Calu3 (cell line): ENCODE data around the gene SLC26A11. TPM values are rescaled to one million over a fixed set of nuclear protein-coding genes. Genes with fewer than 3 reads are reported as not detected.

Experiments used
- BruUV-seq: library from RNA; stranded (reverse); fragments of 400-500 nt; replicated peaks from 2 replicates; lab custom pipeline; 2021; lab: Mats Ljungman, UMichigan
- CTCF ChIA-PET: fragments of 300-600 bp; sonication (Branson Sonifier 250); formaldehyde crosslinking; loops from one replicate; lab custom pipeline; 2022; ENCODE audit warnings: antibody characterized with exemption; lab: Charles Lee
- DNase-seq: peaks from one replicate; pipeline ENCODE4 v3.0.0; 2022
- H3K27ac Mint-ChIP-seq: one replicate; pipeline ENCODE4 v1.8.0; 2022; ENCODE audit warnings: mixed read lengths; ENCODE audit not compliant: unreplicated experiment
- H3K27me3 Mint-ChIP-seq: one replicate; pipeline ENCODE4 v1.8.0; 2022; ENCODE audit warnings: mixed read lengths; ENCODE audit not compliant: unreplicated experiment
- H3K36me3 Mint-ChIP-seq: one replicate; pipeline ENCODE4 v1.8.0; 2022; ENCODE audit warnings: mild to moderate bottlenecking, moderate library complexity, mixed read lengths; ENCODE audit not compliant: insufficient read depth, unreplicated experiment
- H3K4me1 Mint-ChIP-seq: one replicate; pipeline ENCODE4 v1.8.0; 2022; ENCODE audit warnings: mild to moderate bottlenecking, low read depth, mixed read lengths; ENCODE audit not compliant: unreplicated experiment
- H3K4me3 Mint-ChIP-seq: one replicate; pipeline ENCODE4 v1.8.0; 2022; ENCODE audit warnings: mild to moderate bottlenecking, low read depth, moderate library complexity, mixed read lengths; ENCODE audit not compliant: unreplicated experiment
- H3K9me3 Mint-ChIP-seq: one replicate; pipeline ENCODE4 v1.8.0; 2022; ENCODE audit warnings: low read depth, mixed read lengths; ENCODE audit not compliant: unreplicated experiment
- intact Hi-C: fragments of 100-400 bp; cut with micrococcal nuclease; formaldehyde crosslinking; loops from one replicate; pipeline ENCODE4 v1.10.0; 2022; ENCODE audit not compliant: unreplicated experiment
- total RNA-seq: library from RNA; stranded (reverse); gene quantifications from 2 replicates; pipeline ENCODE4 v1.2.3, GENCODE V29; 2022
- TF ChIP-seq, protein P1 (sequence below): fragments of 200-600 bp; IDR thresholded peaks from one replicate; pipeline ENCODE4 v1.8.0; 2022; ENCODE audit warnings: antibody characterized with exemption; ENCODE audit not compliant: unreplicated experiment

The SLC26A11 gene
- total RNA-seq, 1 experiment from 2014 or later, result 7.2 TPM

DNA sequence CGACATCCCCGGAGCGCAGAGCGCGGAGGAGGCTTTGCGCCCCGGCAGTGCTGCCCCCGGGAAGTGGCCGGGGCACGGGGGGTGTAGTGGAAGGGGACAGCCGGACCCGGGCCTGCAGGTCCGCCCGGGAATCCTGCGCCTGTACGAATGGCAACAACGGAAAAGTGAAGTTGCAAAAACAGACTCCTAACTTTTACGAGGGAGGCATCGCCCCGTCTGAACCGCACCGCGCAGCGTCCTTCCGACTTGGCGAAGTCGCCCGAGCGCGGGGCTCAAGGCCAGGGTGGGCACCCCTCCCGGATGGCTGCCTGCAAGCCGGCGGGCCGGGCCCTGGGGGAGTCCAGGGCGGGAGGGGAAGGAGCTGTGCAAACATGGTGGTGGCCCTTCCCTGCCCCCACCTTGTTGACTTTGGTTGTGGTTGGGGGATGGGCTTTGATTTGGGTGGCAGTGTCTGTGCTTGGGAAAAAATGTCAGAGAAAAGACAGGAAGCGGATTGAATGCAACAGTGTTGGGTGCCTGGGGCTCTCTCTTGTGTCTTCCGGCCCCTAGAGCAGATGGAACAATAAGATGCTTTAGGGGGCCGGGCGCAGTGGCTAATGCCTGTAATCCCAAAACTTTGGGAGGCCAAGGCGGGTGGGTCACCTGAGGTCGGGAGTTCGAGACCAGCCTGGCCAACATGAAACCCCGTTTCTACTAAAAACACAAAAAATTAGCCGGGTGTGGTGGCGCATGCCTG is 41.1 kb downstream of the SLC26A11 start:
- peak; percentile 69 for DNase-seq
- H3K27me3 Mint-ChIP-seq, result no peaks in the 10 kb centered on the region
- no peaks in the 10 kb centered on the region for H3K9me3 Mint-ChIP-seq
- H3K4me3 Mint-ChIP-seq, result peak overlapping the region; percentile 67
- no TSS peak for BruUV-seq
- intact Hi-C loops, result no loop called here
- CTCF ChIA-PET, result interaction anchor here (0.5 kb wide), 1 partner anchor 544 kb away, joined by 3 read pairs; no protein-coding TSS in a partner anchor
- H3K27ac Mint-ChIP-seq, result peak overlapping the region; percentile 62
- peaks cover 53% of the 10 kb centered on the region for H3K36me3 Mint-ChIP-seq
- TF ChIP-seq, protein P1, sequence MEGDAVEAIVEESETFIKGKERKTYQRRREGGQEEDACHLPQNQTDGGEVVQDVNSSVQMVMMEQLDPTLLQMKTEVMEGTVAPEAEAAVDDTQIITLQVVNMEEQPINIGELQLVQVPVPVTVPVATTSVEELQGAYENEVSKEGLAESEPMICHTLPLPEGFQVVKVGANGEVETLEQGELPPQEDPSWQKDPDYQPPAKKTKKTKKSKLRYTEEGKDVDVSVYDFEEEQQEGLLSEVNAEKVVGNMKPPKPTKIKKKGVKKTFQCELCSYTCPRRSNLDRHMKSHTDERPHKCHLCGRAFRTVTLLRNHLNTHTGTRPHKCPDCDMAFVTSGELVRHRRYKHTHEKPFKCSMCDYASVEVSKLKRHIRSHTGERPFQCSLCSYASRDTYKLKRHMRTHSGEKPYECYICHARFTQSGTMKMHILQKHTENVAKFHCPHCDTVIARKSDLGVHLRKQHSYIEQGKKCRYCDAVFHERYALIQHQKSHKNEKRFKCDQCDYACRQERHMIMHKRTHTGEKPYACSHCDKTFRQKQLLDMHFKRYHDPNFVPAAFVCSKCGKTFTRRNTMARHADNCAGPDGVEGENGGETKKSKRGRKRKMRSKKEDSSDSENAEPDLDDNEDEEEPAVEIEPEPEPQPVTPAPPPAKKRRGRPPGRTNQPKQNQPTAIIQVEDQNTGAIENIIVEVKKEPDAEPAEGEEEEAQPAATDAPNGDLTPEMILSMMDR, result no peak
- peaks cover 30% of the 10 kb centered on the region for H3K4me1 Mint-ChIP-seq

DNA sequence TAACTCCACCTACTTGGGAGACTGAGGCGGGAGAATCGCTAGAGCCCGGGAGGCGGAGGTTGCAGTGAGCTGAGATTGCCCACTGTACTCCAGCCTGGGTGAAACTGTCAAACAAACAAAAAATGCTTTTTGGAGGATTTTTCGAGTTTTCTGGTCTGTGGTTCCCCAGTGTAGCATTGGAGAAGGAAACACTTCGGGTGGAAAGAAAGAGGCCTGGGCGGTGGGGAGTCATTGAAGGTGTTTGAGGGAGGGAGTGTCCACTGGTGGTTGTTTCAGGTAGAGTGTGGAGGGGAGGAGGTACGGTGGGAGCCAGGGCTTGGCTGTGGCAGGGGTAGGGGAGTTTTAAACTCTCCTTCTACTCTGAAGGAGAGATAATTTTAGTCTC is 41.7 kb downstream of the SLC26A11 start:
- BruUV-seq, result no TSS peak
- Mint-ChIP-seq H3K36me3 (peaks cover 53% of the 10 kb centered on the region), H3K27me3 (no peaks in the 10 kb centered on the region), H3K4me1 (peaks cover 30% of the 10 kb centered on the region), H3K9me3 (no peaks in the 10 kb centered on the region), H3K27ac (peak overlapping the region; percentile 62), H3K4me3 (peak overlapping the region; percentile 67)
- CTCF ChIA-PET, result no interaction called here
- TF ChIP-seq, protein P1, result no peak
- intact Hi-C loops, result no loop called here
- DNase-seq, result no peak

DNA sequence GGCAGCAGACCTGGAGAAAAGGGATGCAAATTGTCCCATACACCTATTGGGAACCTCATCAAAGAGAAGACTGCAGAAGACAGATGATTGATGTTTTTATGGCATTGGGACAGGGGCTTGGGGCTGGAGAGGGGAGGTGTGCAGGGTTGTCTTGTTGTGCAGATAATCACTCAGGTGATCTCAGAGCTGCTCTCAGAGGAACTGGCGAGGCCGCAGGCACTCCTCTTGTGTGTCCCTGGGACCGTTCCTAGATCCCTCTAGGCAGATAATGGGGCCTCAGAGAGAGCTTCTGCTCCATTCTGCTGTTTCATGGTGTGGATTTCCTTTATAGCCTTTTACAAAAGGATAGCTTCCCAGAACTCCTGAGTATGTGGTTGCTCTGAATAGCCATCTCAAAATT is 42.1 kb downstream of the SLC26A11 start:
- Mint-ChIP-seq H3K4me3 (peak overlapping the region; percentile 67), H3K36me3 (peaks cover 53% of the 10 kb centered on the region), H3K27ac (peak overlapping the region; percentile 62), H3K4me1 (peaks cover 30% of the 10 kb centered on the region), H3K9me3 (no peaks in the 10 kb centered on the region), H3K27me3 (no peaks in the 10 kb centered on the region)
- BruUV-seq, result no TSS peak
- DNase-seq, result no peak
- TF ChIP-seq, protein P1, result no peak
- intact Hi-C loops, result no loop called here
- CTCF ChIA-PET, result no interaction called here

DNA sequence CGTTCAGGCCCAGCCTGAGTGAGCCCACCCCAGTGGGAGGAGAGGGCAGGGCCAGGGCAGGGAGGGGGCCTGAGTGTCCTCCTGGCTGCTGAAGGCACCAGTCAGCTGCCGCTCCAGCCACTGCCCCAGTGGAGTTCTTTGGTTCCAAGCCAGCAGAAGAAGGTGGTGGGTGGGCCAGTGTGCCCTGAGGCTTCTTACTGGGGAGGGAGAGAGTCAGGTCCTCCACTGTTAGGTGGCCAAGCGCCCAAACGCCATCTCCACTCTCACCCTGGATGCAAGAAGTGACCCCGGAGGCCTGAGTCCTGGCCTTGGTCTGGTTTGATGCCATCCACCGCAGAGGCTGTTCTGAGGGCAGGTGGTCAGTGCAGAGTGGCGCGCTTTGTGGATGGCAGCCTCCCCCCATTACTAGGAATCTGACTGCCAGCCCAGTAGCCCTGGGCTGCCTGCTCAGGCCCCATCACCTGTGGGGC is 42.6 kb downstream of the SLC26A11 start:
- CTCF ChIA-PET, result interaction anchor here (1.7 kb wide), 1 partner anchor 162 kb away, joined by 11 read pairs; the partner anchor contains the start of gene GAA
- Mint-ChIP-seq H3K4me1 (peaks cover 28% of the 10 kb centered on the region), H3K4me3 (peak overlapping the region; percentile 79), H3K27ac (peak overlapping the region; percentile 88), H3K9me3 (no peaks in the 10 kb centered on the region), H3K27me3 (no peaks in the 10 kb centered on the region), H3K36me3 (peaks cover 53% of the 10 kb centered on the region)
- no TSS peak for BruUV-seq
- no peak for DNase-seq
- TF ChIP-seq, protein P1, result no peak
- intact Hi-C loops, result no loop called here
